Measurements from ENCODE around the gene SLC38A11.

The SLC38A11 gene

GRCh38 chr2:164910101-164910899 is 45.0 kb downstream of the SLC38A11 start:
- H3K27me3 Mint-ChIP-seq = no peaks in the 10 kb centered on the region
- ATAC-seq = peak; percentile 62
- H3K9me3 Mint-ChIP-seq = no peaks in the 10 kb centered on the region
- no peak overlapping the region for H3K27ac Mint-ChIP-seq
- H3K4me1 Mint-ChIP-seq = no peaks in the 10 kb centered on the region
- no peak for DNase-seq
- H3K4me3 Mint-ChIP-seq = no peak overlapping the region

GRCh38 chr2:164906947-164907346 is 48.4 kb downstream of the SLC38A11 start:
- H3K27me3 Mint-ChIP-seq = no peaks in the 10 kb centered on the region
- H3K4me3 Mint-ChIP-seq = no peak overlapping the region
- DNase-seq (no peak), ATAC-seq (no peak)
- H3K27ac Mint-ChIP-seq = no peak overlapping the region
- no peaks in the 10 kb centered on the region for H3K9me3 Mint-ChIP-seq
- no peaks in the 10 kb centered on the region for H3K4me1 Mint-ChIP-seq

GRCh38 chr2:164905307-164905706 is 50.0 kb downstream of the SLC38A11 start:
- no peaks in the 10 kb centered on the region for H3K27me3 Mint-ChIP-seq
- no peak for ATAC-seq
- H3K27ac Mint-ChIP-seq = no peak overlapping the region
- H3K4me1 Mint-ChIP-seq = no peaks in the 10 kb centered on the region
- H3K9me3 Mint-ChIP-seq = peaks cover 0 to 1% of the 10 kb centered on the region in 2 donors
- no peak for DNase-seq
- no peak overlapping the region for H3K4me3 Mint-ChIP-seq

GRCh38 chr2:164903951-164904350 is 51.4 kb downstream of the SLC38A11 start:
- DNase-seq = no peak
- no peak overlapping the region for H3K4me3 Mint-ChIP-seq
- H3K27me3 Mint-ChIP-seq = no peaks in the 10 kb centered on the region
- ATAC-seq = no peak
- no peaks in the 10 kb centered on the region for H3K4me1 Mint-ChIP-seq
- H3K9me3 Mint-ChIP-seq = peaks cover 0 to 6% of the 10 kb centered on the region in 2 donors
- no peak overlapping the region for H3K27ac Mint-ChIP-seq

GRCh38 chr2:164903204-164903603 is 52.1 kb downstream of the SLC38A11 start:
- ATAC-seq (no peak), DNase-seq (no peak)
- Mint-ChIP-seq H3K4me3 (no peak overlapping the region), H3K4me1 (no peaks in the 10 kb centered on the region), H3K27ac (no peak overlapping the region), H3K27me3 (no peaks in the 10 kb centered on the region), H3K9me3 (peaks cover 0 to 6% of the 10 kb centered on the region in 2 donors)

DNA sequence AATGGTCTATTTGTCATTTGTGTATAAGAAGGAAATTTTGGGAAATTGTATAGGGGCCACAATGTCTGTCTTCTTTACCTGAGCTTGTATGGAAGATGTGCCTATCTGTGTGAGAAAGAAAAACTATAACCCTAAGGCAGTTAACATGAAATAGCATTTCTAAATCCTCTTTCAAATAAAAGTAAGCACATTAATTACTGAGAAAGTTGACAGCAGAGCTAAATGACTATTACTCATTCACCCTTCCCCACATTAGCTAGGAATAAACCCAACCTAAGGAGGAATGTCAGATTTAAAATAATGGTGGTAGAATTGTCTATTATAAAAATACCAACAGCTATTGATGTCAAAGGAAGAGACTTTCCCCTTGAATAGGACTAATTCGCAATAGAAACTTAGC is 56.2 kb downstream of the SLC38A11 start:
- Mint-ChIP-seq H3K9me3 (peaks cover 0 to 9% of the 10 kb centered on the region in 2 donors), H3K4me3 (no peak overlapping the region), H3K4me1 (peaks cover 5% of the 10 kb centered on the region), H3K27me3 (peaks cover 6% of the 10 kb centered on the region), H3K27ac (no peak overlapping the region)
- DNase-seq (no peak), ATAC-seq (no peak)

DNA sequence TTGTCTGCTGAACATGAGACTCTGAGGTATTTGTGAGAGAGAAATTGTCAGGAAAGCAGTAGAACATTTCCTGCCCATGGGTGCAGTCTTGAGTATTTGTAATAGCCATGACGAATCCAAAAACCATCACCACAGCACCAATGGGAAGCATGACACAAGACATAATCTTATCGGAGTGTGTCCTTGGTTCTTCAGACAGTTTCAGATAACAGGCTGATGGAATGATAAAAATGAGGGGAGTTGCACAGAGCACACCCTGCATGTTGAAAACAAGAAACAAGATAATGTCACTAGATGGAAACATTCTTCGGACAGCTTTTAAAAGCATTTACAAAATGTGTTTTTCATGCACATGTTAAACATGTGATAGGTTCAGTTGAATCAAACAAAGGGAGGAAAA is 56.9 kb downstream of the SLC38A11 start:
- no peak for ATAC-seq
- H3K27ac Mint-ChIP-seq = no peak overlapping the region
- no peak overlapping the region for H3K4me3 Mint-ChIP-seq
- peaks cover 5% of the 10 kb centered on the region for H3K4me1 Mint-ChIP-seq
- H3K9me3 Mint-ChIP-seq = peaks cover 0 to 9% of the 10 kb centered on the region in 2 donors
- DNase-seq = no peak
- peaks cover 6% of the 10 kb centered on the region for H3K27me3 Mint-ChIP-seq

DNA sequence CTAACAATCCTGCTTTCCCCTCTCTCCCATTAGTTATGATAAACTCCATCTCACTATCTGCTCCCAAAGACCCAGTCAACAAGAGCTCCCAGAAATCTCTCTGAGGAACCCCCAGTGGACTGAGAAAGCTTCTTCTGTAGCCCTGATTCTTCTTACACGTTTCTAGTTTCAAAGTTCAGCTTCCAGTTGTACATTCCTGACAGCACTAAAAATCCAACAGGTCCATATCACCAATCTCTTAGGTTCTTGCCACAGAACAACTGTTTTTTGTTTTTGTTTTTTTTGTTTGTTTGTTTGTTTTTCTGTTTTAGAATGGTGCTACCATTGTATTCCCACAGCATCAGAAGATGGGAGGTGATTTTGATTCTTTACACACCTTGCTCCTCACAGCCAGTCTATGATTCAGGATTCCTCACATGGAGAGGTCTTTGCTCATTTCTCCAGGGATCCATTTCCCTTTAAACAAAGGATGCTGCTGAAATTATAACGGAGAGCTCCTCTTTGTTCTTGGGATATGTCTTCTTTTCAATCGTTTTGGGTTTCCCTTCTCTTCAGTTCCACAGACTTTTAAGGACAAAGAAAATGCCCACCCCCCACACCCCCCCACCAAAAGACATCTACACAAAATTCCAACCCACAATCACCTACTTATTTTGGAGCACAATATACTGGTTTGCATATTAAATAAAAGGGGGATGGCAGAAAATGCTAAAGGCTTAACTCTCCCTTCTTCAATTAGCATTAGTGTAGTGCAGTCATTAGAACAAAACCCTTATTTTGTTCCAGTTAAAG is 57.7 kb downstream of the SLC38A11 start:
- H3K27ac Mint-ChIP-seq = no peak overlapping the region
- DNase-seq (no peak), ATAC-seq (no peak)
- H3K4me3 Mint-ChIP-seq = no peak overlapping the region
- H3K27me3 Mint-ChIP-seq = peaks cover 6% of the 10 kb centered on the region
- peaks cover 0 to 9% of the 10 kb centered on the region in 2 donors for H3K9me3 Mint-ChIP-seq
- peaks cover 5% of the 10 kb centered on the region for H3K4me1 Mint-ChIP-seq

GRCh38 chr2:164896634-164897355 is 58.5 kb downstream of the SLC38A11 start:
- H3K27me3 Mint-ChIP-seq = peaks cover 6% of the 10 kb centered on the region
- no peak overlapping the region for H3K4me3 Mint-ChIP-seq
- H3K27ac Mint-ChIP-seq = no peak overlapping the region
- H3K4me1 Mint-ChIP-seq = peaks cover 5% of the 10 kb centered on the region
- ATAC-seq (peak; percentile 87), DNase-seq (no peak)
- H3K9me3 Mint-ChIP-seq = peaks cover 0 to 9% of the 10 kb centered on the region in 2 donors

GRCh38 chr2:164896226-164896625 is 59.1 kb downstream of the SLC38A11 start:
- Mint-ChIP-seq H3K27ac (no peak overlapping the region), H3K27me3 (peaks cover 6% of the 10 kb centered on the region), H3K4me3 (no peak overlapping the region), H3K4me1 (peaks cover 5% of the 10 kb centered on the region), H3K9me3 (peaks cover 0 to 9% of the 10 kb centered on the region in 2 donors)
- ATAC-seq (no peak), DNase-seq (no peak)

GRCh38 chr2:164891460-164891859 is 63.9 kb downstream of the SLC38A11 start:
- no peak for DNase-seq
- Mint-ChIP-seq H3K27me3 (no peaks in the 10 kb centered on the region), H3K4me3 (no peak overlapping the region), H3K4me1 (no peaks in the 10 kb centered on the region), H3K9me3 (peaks cover 0 to 3% of the 10 kb centered on the region in 2 donors), H3K27ac (no peak overlapping the region)
- no peak for ATAC-seq

DNA sequence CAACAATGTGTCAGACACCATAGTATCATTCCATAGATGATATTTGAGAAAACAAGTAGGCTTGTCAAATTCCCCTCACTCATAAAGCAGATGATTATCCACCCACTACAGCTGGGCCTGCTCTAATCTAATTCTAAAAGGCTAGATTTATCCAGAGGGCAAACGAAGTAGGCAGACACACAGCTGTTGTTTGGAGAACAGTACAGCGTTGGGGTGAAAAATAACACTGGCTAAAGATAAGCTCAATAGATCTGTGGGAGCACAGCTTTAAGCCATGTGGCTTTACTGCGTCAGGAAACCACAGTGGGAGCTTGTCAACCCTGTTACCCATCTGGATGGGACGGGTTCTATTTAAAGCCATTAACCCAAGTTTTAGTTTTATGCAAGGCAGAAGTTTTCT is 64.8 kb downstream of the SLC38A11 start:
- no peaks in the 10 kb centered on the region for H3K27me3 Mint-ChIP-seq
- peak overlapping the region in 1 of 2 donors; percentile 59 for H3K27ac Mint-ChIP-seq
- no peaks in the 10 kb centered on the region for H3K4me1 Mint-ChIP-seq
- DNase-seq (no peak), ATAC-seq (no peak)
- peaks cover 0 to 3% of the 10 kb centered on the region in 2 donors for H3K9me3 Mint-ChIP-seq
- no peak overlapping the region for H3K4me3 Mint-ChIP-seq

DNA sequence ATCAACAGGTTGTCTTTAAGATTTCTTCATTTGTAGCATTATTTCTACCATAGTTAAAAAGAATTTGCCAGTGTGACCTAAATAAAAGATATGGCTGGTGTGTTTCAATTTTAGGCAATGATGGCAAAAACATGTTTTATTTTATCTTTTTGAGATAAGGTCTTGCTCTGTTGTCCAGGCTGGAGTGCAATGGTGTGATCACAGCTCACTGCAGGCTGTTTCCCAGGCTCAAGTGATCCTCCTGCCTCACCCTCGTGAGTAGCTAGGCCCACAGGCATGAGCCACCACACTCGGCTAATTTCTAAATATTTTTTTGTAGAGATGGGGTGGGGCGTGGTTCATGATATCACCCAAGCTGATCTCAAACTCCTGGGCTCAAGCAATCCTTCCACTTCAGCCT is 66.7 kb downstream of the SLC38A11 start:
- Mint-ChIP-seq H3K4me1 (no peaks in the 10 kb centered on the region), H3K9me3 (no peaks in the 10 kb centered on the region), H3K4me3 (no peak overlapping the region), H3K27me3 (no peaks in the 10 kb centered on the region), H3K27ac (no peak overlapping the region)
- ATAC-seq (no peak), DNase-seq (no peak)

DNA sequence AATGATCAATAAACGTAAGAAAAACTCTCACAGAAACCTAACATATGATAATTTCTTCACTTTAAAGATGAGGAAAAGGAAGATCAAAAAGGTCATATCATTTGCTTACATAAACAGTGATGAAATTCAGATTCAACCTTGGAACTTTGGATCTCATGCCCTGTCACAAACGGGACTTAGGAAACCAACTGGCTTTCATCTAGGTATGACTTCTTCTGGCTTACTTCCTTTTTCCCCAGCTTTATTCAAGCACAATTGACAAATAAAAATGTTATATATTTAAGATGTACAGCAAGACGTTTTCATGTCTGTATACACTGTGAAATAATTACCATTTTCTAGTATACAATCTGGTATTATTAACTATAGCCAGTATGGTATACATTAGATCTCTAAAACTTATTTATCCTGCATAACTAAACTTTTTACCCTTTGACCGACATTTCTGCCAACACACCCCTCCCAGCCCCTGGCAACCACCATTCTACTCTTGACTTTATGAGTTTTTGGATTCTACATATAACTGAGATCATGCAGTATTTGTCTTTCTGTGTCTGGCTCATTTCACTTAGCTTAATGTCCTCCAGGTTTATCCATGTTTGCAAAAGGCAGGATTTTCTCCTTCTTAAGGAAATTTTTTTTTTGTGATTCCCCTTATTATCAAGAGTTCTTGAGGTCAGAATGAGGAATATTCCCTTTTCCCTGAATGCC is 67.7 kb downstream of the SLC38A11 start:
- no peaks in the 10 kb centered on the region for H3K4me1 Mint-ChIP-seq
- no peak for DNase-seq
- no peak overlapping the region for H3K4me3 Mint-ChIP-seq
- no peak overlapping the region for H3K27ac Mint-ChIP-seq
- no peaks in the 10 kb centered on the region for H3K27me3 Mint-ChIP-seq
- no peak for ATAC-seq
- H3K9me3 Mint-ChIP-seq = no peaks in the 10 kb centered on the region

DNA sequence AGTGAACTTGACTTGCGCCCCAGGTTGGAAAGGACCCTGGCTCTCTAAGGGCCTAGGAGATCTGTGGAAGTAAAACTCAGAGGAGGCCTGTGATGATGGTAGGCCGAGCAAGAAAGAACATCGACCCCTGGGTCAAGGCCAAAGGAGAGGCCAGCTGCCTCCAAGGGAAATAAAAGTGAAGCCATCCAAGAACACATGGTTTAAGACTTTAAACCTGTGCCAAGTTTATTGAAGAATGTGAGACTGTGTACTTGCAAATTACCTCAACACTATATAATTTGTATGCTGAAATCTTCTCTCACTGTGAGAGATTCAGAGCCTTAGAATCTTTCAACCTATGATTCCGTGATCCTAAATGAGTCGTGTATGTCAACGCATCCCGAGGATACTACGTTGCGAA is 73.0 kb downstream of the SLC38A11 start:
- H3K27me3 Mint-ChIP-seq = no peaks in the 10 kb centered on the region
- H3K4me1 Mint-ChIP-seq = no peaks in the 10 kb centered on the region
- no peaks in the 10 kb centered on the region for H3K9me3 Mint-ChIP-seq
- DNase-seq (no peak), ATAC-seq (no peak)
- no peak overlapping the region for H3K4me3 Mint-ChIP-seq
- no peak overlapping the region for H3K27ac Mint-ChIP-seq

Data from stimulated activated naive CD8-positive, alpha-beta T cell treated with anti-CD3 and anti-CD28 coated beads, Interleukin-15, amount 100 ng/mL, for 72 hours (primary cell).